ENCODE measurements around the gene USP11.
A peak's percentile ranks its signal among the peaks of the same experiment; 100 is the strongest.

The USP11 gene

GRCh38 chrX:47264483-47265173 is 31.8 kb downstream of the USP11 start:
- ATAC-seq (ENCODE audit: low read depth): peak; percentile 76
- Histone ChIP-seq H3K36me3 (ENCODE audit: low read depth) (no peaks in the 10 kb centered on the region), H3K4me1 (ENCODE audit: insufficient read depth, poor library complexity, severe bottlenecking) (peaks cover 6% of the 10 kb centered on the region), H3K4me3 (ENCODE audit: severe bottlenecking) (no peak overlapping the region), H3K9me3 (ENCODE audit: severe bottlenecking) (no peaks in the 10 kb centered on the region), H3K27me3 (ENCODE audit: insufficient read depth, poor library complexity, severe bottlenecking) (no peaks in the 10 kb centered on the region), H3K27ac (ENCODE audit: poor library complexity, severe bottlenecking) (no peak overlapping the region)
- TF ChIP-seq CTCF (IDR thresholded peaks at IDR 0.05; ENCODE audit: poor library complexity, severe bottlenecking): no peak
- DNase-seq (ENCODE audit: low spot score): no peak

GRCh38 chrX:47266643-47267042 is 33.8 kb downstream of the USP11 start:
- no peak for TF ChIP-seq CTCF (IDR thresholded peaks at IDR 0.05; ENCODE audit: poor library complexity, severe bottlenecking)
- Histone ChIP-seq H3K4me1 (ENCODE audit: insufficient read depth, poor library complexity, severe bottlenecking) (peaks cover 6% of the 10 kb centered on the region), H3K4me3 (ENCODE audit: severe bottlenecking) (no peak overlapping the region), H3K27me3 (ENCODE audit: insufficient read depth, poor library complexity, severe bottlenecking) (no peaks in the 10 kb centered on the region), H3K36me3 (ENCODE audit: low read depth) (no peaks in the 10 kb centered on the region), H3K9me3 (ENCODE audit: severe bottlenecking) (no peaks in the 10 kb centered on the region), H3K27ac (ENCODE audit: poor library complexity, severe bottlenecking) (no peak overlapping the region)
- DNase-seq (ENCODE audit: low spot score) (no peak), ATAC-seq (ENCODE audit: low read depth) (no peak)

GRCh38 chrX:47272013-47272408 is 39.2 kb downstream of the USP11 start:
- no peaks in the 10 kb centered on the region for H3K9me3 ChIP-seq (ENCODE audit: severe bottlenecking)
- no peaks in the 10 kb centered on the region for H3K36me3 ChIP-seq (ENCODE audit: low read depth)
- H3K4me1 ChIP-seq (ENCODE audit: insufficient read depth, poor library complexity, severe bottlenecking): no peaks in the 10 kb centered on the region
- H3K27ac ChIP-seq (ENCODE audit: poor library complexity, severe bottlenecking): no peak overlapping the region
- no peak for ATAC-seq (ENCODE audit: low read depth)
- H3K27me3 ChIP-seq (ENCODE audit: insufficient read depth, poor library complexity, severe bottlenecking): no peaks in the 10 kb centered on the region
- TF ChIP-seq CTCF (IDR thresholded peaks at IDR 0.05; ENCODE audit: poor library complexity, severe bottlenecking): no peak
- no peak for DNase-seq (ENCODE audit: low spot score)
- no peak overlapping the region for H3K4me3 ChIP-seq (ENCODE audit: severe bottlenecking)

- H3K27me3 ChIP-seq (ENCODE audit: insufficient read depth, poor library complexity, severe bottlenecking): no peaks in the 10 kb centered on the region
- no peaks in the 10 kb centered on the region for H3K36me3 ChIP-seq (ENCODE audit: low read depth)
- no peak for TF ChIP-seq CTCF (IDR thresholded peaks at IDR 0.05; ENCODE audit: poor library complexity, severe bottlenecking)
- no peak for ATAC-seq (ENCODE audit: low read depth)
- H3K9me3 ChIP-seq (ENCODE audit: severe bottlenecking): no peaks in the 10 kb centered on the region
- H3K4me1 ChIP-seq (ENCODE audit: insufficient read depth, poor library complexity, severe bottlenecking): no peaks in the 10 kb centered on the region
- H3K27ac ChIP-seq (ENCODE audit: poor library complexity, severe bottlenecking): no peak overlapping the region
- no peak for DNase-seq (ENCODE audit: low spot score)
- H3K4me3 ChIP-seq (ENCODE audit: severe bottlenecking): no peak overlapping the region
Observed at GRCh38 chrX:47273011-47273730, 40.4 kb downstream of the USP11 start.

GRCh38 chrX:47278691-47279090 is 45.9 kb downstream of the USP11 start:
- Histone ChIP-seq H3K27ac (ENCODE audit: poor library complexity, severe bottlenecking) (no peak overlapping the region), H3K36me3 (ENCODE audit: low read depth) (no peaks in the 10 kb centered on the region), H3K27me3 (ENCODE audit: insufficient read depth, poor library complexity, severe bottlenecking) (no peaks in the 10 kb centered on the region), H3K4me1 (ENCODE audit: insufficient read depth, poor library complexity, severe bottlenecking) (peaks cover 3% of the 10 kb centered on the region), H3K4me3 (ENCODE audit: severe bottlenecking) (no peak overlapping the region), H3K9me3 (ENCODE audit: severe bottlenecking) (no peaks in the 10 kb centered on the region)
- no peak for DNase-seq (ENCODE audit: low spot score)
- TF ChIP-seq CTCF (IDR thresholded peaks at IDR 0.05; ENCODE audit: poor library complexity, severe bottlenecking): no peak
- ATAC-seq (ENCODE audit: low read depth): peak; percentile 74
